IPS-11a (cell line): ENCODE results near the gene SEMA3G.

ENCODE experiments used
- H3K4me3 ChIP-seq: one replicate; pipeline ENCODE4 v1.5.1; 2013; ENCODE audit warnings: low read depth, low read length, control low read depth

Gene SEMA3G

GRCh38 chr3:52444860-52445793, at the start of gene SEMA3G:
Gene SEMA3G, minus strand, starts transcription at chr3:52445103. Its CDS starts 76 bp downstream, at chr3:52445027.
- no peak within 1 kb of the TSS for H3K4me3 ChIP-seq

- H3K4me3 ChIP-seq: no peak overlapping the region
These were observed 49.5 kb upstream of the SEMA3G start for GRCh38 chr3:52494445-52494844.

GRCh38 chr3:52493232-52494017, 48.5 kb upstream of the SEMA3G start:
- H3K4me3 ChIP-seq: no peak overlapping the region

DNA sequence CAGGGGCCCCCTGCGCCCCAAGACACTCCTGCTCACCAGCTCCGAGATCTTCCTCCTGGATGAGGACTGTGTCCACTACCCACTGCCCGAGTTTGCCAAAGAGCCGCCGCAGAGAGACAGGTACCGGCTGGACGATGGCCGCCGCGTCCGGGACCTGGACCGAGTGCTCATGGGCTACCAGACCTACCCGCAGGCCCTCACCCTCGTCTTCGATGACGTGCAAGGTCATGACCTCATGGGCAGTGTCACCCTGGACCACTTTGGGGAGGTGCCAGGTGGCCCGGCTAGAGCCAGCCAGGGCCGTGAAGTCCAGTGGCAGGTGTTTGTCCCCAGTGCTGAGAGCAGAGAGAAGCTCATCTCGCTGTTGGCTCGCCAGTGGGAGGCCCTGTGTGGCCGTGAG, 47.2 kb upstream of the SEMA3G start:
- H3K4me3 ChIP-seq: no peak overlapping the region

- no peak overlapping the region for H3K4me3 ChIP-seq
These were observed 46.1 kb upstream of the SEMA3G start for GRCh38 chr3:52490939-52491526.

DNA sequence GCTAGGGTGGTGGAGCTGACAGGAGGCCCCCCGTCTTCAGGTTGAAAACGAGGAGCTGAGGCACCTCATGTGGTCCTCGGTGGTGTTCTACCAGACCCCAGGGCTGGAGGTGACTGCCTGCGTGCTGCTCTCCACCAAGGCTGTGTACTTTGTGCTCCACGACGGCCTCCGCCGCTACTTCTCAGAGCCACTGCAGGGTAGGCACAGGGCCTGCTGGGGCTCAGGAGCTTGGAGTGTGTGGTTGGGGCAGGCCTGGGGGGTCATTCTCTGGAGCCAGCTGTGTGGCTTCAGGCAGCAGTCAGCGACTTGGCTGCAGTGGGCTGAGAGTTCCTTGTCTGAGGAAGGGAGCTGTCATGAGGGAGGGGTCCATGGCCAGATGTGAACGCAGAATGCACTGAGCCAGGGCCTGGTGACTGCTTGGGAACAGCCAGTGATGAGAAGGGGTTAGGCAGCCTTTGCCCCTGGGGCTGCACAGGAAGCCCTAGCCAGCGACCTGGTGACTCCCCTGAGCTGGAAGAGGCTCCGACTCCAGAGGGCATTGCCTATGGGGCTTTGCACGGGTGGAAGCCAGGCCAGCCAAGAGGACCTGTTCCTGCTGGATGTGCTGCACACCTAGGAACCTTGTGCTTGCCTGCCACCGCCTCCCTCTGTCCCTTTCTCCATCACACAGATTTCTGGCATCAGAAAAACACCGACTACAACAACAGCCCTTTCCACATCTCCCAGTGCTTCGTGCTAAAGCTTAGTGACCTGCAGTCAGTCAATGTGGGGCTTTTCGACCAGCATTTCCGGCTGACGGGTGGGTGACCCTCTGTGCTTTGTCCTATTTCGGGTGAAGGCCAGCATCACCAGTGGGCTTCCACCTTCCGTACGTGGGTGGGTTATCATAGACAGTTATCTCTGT, 45.4 kb upstream of the SEMA3G start:
- no peak overlapping the region for H3K4me3 ChIP-seq

- no peak overlapping the region for H3K4me3 ChIP-seq
These were observed 44.5 kb upstream of the SEMA3G start for GRCh38 chr3:52489453-52489852.

GRCh38 chr3:52488746-52489145, 43.8 kb upstream of the SEMA3G start:
- no peak overlapping the region for H3K4me3 ChIP-seq

DNA sequence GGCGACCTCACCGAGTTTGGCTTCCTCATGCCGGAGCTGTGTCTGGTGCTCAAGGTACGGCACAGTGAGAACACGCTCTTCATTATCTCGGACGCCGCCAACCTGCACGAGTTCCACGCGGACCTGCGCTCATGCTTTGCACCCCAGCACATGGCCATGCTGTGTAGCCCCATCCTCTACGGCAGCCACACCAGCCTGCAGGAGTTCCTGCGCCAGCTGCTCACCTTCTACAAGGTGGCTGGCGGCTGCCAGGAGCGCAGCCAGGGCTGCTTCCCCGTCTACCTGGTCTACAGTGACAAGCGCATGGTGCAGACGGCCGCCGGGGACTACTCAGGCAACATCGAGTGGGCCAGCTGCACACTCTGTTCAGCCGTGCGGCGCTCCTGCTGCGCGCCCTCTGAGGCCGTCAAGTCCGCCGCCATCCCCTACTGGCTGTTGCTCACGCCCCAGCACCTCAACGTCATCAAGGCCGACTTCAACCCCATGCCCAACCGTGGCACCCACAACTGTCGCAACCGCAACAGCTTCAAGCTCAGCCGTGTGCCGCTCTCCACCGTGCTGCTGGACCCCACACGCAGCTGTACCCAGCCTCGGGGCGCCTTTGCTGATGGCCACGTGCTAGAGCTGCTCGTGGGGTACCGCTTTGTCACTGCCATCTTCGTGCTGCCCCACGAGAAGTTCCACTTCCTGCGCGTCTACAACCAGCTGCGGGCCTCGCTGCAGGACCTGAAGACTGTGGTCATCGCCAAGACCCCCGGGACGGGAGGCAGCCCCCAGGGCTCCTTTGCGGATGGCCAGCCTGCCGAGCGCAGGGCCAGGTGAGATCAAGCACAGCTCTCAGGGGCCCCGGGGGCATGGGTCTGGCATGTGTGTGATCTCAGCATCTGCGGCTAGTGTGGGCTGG, 43.1 kb upstream of the SEMA3G start:
- no peak overlapping the region for H3K4me3 ChIP-seq

DNA sequence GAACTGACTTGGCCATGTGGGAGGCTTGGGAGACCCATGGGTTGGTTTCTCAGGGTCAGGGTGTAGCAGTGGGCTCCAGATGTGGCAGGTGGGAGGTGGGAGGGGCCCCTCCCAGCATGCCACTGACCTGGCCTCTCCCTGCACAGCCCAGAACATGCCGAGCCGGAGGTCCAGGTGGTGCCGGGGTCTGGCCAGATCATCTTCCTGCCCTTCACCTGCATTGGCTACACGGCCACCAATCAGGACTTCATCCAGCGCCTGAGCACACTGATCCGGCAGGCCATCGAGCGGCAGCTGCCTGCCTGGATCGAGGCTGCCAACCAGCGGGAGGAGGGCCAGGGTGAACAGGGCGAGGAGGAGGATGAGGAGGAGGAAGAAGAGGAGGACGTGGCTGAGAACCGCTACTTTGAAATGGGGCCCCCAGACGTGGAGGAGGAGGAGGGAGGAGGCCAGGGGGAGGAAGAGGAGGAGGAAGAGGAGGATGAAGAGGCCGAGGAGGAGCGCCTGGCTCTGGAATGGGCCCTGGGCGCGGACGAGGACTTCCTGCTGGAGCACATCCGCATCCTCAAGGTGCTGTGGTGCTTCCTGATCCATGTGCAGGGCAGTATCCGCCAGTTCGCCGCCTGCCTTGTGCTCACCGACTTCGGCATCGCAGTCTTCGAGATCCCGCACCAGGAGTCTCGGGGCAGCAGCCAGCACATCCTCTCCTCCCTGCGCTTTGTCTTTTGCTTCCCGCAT, 42.3 kb upstream of the SEMA3G start:
- no peak overlapping the region for H3K4me3 ChIP-seq

DNA sequence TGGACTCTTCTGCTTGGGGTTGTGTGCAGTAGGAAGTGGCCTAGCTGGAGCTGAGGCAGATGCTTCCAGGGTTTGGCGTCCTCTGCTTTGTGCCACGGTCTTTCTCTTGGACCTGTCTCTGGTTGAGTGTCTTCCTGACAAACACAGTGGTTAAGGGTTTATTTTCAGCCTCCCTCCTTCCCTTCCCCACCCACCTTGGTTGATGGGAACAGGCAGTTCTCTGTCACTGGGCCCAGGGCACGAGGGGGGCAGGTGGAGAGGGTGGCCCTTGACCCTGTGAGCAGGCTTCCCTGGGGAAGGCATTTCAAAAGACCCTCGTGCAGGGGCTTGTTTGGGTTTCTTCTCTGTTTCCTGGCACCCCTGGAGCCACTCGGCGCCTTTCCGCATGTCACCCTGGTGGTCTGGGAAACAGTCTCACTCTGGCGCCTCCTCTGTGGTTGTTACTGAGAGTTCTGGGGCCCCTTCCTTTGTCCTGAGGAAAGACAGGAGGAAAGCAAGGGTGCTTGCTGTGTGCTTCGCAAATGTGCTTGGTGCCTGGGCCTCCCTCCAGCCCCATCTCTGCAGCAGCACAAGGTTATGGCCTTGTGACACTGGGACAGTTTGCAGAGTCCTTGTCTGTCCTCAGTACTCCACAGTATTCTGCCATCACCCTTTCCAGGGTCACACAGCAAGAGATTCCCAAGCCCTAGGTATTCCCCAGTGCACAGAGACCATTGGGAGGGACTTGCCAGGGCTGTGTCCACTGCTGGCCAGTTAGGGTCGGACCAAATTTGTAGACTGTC, 40.0 kb upstream of the SEMA3G start:
- H3K4me3 ChIP-seq: no peak overlapping the region

DNA sequence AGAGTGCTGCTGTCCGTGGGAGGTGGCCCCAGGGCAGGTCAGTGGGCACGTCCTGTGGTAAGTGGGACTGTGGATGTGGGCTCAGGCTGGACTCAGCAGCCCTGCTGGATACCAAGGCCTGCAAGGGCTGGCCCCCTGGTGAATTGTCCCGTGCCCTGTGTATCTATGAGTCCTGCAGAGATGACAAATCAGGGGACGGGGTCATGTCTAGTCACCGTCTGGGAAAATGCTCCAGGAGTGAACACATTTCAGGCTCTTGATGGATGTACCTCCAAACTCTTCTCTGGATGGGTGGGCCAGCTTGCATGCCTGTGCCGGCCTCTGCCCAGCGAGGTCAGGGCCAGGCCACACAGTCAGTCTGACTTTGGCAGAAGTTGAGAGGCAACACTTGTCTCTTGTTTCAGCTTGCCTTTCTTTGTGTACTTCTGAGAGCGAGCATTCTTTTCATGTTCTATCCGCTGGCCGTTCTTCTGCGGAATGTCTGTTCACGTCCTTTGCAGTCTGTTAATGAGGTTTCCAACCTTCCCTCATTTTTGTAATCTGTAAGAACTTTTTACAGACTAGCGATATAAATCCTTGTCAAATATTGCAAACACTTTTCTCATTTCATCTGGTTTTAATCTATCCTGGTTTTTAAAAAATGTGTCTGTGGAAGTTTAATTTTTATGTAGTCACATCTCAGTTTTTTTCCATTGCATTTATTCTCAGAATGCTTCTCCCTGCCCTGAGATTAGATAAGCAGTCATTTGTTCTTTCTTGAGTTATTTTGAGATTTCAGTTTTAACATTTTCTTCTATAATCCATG, 38.9 kb upstream of the SEMA3G start:
- H3K4me3 ChIP-seq: no peak overlapping the region

DNA sequence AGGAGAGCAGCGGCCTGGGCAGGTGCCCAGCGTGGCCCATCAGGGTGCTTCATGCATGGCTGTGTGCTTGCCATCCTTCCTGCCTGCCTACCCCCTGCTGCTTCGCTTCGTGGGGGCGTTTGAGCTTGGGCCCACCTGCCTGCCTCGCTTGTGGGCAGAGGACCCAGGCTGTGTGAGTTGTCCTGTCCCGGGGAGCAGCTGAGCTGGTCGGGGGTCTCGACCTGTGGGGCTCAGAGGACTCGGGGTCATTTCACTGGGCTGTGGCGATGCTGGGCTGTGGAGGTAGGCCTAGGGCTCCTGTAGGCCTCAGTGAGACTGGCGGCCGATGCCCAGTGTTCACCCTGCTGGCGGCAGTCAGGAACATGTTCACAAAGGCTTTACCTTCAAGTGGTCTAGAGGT, 38.2 kb upstream of the SEMA3G start:
- H3K4me3 ChIP-seq: no peak overlapping the region

DNA sequence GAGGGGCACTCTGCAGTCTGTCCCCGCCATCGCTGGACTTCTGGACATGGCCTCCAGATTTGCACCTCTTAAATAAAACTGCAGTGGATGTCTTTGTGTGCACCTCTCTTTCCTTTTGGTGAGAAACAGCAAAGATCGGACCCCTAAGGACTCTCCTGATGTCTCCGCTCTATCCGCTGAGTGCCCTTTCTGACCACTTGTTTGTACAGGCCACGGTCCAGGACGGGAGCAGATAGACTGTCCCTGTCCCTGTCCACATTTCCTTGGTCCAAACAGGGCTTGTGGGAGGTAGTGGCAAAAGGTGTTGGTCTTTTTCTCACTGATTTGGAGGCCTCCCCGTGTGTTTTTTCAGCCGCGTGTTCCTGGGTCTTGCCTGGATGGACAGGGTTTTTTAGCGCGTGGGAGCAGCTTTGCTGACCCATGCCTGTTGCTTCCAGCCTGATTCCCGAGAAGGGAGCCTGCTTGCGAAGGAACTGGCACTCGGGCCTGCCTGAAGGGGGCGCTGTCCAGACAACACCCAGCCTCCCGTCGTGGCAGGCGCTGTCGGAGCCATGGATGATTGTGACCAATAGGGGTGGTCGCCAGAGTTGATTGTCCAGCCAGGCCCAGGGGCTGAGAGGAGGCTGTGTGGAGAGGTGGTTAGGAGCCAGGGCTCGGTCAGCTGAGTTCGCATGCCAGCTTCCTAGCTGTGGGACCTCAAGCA, 37.1 kb upstream of the SEMA3G start:
- no peak overlapping the region for H3K4me3 ChIP-seq

DNA sequence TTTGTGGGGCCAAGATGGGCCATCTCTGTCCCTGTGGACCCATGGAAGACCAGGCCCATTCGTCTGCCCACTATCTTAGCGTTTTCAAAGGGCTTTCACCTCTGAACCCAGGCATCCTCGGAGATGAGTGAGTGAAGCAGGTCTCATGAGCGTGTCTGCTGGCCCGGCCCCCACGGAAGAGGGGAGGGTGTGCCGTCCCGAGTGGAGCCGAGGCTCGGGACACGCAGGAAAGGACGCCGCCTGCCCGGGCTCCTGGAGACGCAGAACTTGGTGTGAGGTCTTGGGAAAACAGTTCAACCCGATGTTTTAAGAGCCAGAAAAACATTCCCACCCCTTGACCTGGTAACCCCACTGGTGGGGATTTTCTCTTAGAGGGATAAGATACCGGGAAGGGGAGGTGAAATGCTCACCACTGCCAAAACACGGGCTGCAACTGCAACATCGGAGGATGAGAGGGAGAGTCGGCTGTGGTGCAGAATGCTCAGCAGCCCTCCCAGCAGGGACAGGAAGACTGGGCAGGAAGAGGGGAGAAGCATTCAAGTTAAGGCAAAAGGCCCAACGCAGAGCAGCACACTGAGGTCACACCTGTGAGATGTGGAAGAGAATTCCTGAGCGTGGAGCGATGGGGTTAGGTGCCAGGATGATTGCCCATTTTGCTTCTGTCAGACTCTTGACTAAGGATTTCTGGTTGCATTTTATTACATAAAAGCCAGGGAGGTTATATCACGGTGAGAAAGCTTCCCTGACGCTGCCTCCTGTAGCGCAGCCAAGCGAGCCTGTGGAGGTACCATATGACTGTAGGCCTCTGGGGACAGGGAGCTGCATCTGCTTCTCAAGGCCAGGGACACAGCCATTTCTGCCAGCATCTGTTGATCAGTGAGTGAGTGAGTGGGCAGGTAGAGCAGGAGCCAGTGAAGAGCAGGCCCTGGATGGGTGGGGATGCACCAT, 36.1 kb upstream of the SEMA3G start:
- H3K4me3 ChIP-seq: no peak overlapping the region
